GM12801 (cell line): Measurements from ENCODE around the gene PCDH9.

Experiments used
- TF ChIP-seq, protein P1 (sequence below): IDR thresholded peaks from one replicate; pipeline ENCODE4 v1.5.1; 2011; ENCODE audit warnings: control low read depth; ENCODE audit not compliant: insufficient read length; ENCODE audit errors: extremely low read depth

The PCDH9 gene

GRCh38 chr13:67023130-67023876 is 206.8 kb downstream of the PCDH9 start:
- TF ChIP-seq, protein P1, sequence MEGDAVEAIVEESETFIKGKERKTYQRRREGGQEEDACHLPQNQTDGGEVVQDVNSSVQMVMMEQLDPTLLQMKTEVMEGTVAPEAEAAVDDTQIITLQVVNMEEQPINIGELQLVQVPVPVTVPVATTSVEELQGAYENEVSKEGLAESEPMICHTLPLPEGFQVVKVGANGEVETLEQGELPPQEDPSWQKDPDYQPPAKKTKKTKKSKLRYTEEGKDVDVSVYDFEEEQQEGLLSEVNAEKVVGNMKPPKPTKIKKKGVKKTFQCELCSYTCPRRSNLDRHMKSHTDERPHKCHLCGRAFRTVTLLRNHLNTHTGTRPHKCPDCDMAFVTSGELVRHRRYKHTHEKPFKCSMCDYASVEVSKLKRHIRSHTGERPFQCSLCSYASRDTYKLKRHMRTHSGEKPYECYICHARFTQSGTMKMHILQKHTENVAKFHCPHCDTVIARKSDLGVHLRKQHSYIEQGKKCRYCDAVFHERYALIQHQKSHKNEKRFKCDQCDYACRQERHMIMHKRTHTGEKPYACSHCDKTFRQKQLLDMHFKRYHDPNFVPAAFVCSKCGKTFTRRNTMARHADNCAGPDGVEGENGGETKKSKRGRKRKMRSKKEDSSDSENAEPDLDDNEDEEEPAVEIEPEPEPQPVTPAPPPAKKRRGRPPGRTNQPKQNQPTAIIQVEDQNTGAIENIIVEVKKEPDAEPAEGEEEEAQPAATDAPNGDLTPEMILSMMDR: no peak

- TF ChIP-seq, protein P1: no peak
These were observed 211.4 kb downstream of the PCDH9 start for GRCh38 chr13:67018775-67019174.

DNA sequence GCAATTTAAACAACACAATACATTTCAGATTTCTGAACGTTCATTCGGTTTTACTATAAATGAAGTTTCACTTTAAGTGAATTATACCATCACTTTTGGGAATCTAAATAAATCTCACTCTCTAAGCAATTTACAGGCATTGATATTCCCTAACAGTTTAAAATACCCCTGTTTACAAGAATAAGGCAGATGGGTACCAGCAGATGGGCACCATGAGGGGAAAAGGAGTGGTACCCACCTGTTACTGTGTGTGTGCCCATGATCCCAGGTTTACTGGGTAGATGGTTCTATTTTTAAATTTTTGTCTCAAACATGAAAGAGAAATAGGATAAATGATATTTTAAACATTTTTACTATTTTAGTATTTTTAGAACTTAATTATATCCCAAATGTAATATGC is 212.9 kb downstream of the PCDH9 start:
- TF ChIP-seq, protein P1: no peak

DNA sequence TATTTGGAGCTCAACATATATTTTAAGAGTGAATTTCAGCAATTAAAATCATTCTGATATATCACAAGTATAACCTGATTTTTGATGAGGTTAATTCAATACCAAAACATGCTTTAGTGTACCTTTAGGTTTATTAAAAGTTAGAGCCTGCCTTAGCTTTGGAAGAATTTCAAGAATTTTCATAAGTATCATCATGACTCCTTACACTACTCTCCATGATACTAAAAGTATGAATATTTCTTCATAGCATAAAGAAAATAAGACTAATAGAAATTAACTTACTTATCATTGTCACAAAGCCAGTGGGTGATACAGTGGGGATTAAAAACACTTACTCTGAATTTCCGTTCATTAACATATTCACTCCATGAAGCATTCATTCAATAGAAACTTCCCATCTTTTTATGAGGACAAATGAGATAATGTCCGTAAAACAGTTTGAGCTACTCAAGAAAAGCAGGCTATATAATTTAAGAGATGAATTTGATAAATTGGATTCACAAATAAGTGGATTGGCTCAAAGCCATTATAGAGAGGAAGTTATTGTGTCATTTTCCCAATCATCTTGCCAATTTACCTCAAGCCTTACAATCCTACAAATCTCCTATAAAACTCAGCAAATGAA is 214.0 kb downstream of the PCDH9 start:
- TF ChIP-seq, protein P1: no peak

GRCh38 chr13:67014399-67014798 is 215.7 kb downstream of the PCDH9 start:
- TF ChIP-seq, protein P1: no peak

- TF ChIP-seq, protein P1: no peak
These were observed 216.4 kb downstream of the PCDH9 start for GRCh38 chr13:67013709-67014108.

- TF ChIP-seq, protein P1: no peak
These were observed 222.0 kb downstream of the PCDH9 start for GRCh38 chr13:67008075-67008668.
